GM12878 (cell line): Measurements from ENCODE around the gene IQGAP2.

Source experiments
- ATF7 ChIP-seq: fragments of 450-650 bp; IDR thresholded peaks from 2 replicates; pipeline ENCODE4 v1.6.1; 2016; ENCODE audit warnings: low read depth, mild to moderate bottlenecking
- BHLHE40 ChIP-seq, 2 experiments: fragments of 450-650 bp in 1 of 2; IDR thresholded peaks; 2 replicates each; pipeline ENCODE4 v1.6.1; 2011 to 2017; ENCODE audit warnings: low read depth in 2 of 2, borderline replicate concordance in 1 of 2, improper control_type of control experiment in 1 of 2, low read length in 1 of 2, mild to moderate bottlenecking in 1 of 2
- EZH2 ChIP-seq: IDR thresholded peaks from 2 replicates; pipeline ENCODE4 v1.6.1; 2012; ENCODE audit warnings: low read depth, mild to moderate bottlenecking, control low read depth, inconsistent platforms, low read length, borderline replicate concordance; ENCODE audit not compliant: control insufficient read depth
- HCFC1 ChIP-seq: fragments of 150-350 bp; IDR thresholded peaks from 2 replicates; pipeline ENCODE4 v1.6.1; 2014; ENCODE audit warnings: low read length
- KDM1A ChIP-seq: fragments of 200-600 bp; sonication (generic); IDR thresholded peaks from 2 replicates; pipeline ENCODE4 v1.6.1; 2016; ENCODE audit warnings: borderline replicate concordance
- NRF1 ChIP-seq: conservative IDR thresholded peaks from 2 replicates; pipeline ENCODE4 v1.6.1; 2011; ENCODE audit warnings: mild to moderate bottlenecking, low read depth, low read length, improper control_type of control experiment
- PAX8 ChIP-seq: fragments of 450-650 bp; IDR thresholded peaks from 2 replicates; pipeline ENCODE4 v1.6.1; 2017; ENCODE audit warnings: mild to moderate bottlenecking, moderate library complexity
- ZBTB33 ChIP-seq: fragments of 450-650 bp; IDR thresholded peaks from 2 replicates; pipeline ENCODE4 v1.6.1; 2017; ENCODE audit warnings: mild to moderate bottlenecking
- ZNF217 ChIP-seq: fragments of 450-650 bp; IDR thresholded peaks from 2 replicates; pipeline ENCODE4 v1.6.1; 2017; ENCODE audit warnings: antibody characterized with exemption, mild to moderate bottlenecking
- TF ChIP-seq, protein P1 (sequence below), 3 experiments: IDR thresholded peaks in 2 of 3; conservative IDR thresholded peaks in 1 of 3; 2 replicates each; pipeline ENCODE4 v1.5.1; 2011; ENCODE audit warnings: low read depth in 3 of 3, low read length in 3 of 3, mild to moderate bottlenecking in 3 of 3, control low read depth in 2 of 3, moderate library complexity in 2 of 3, inconsistent platforms in 1 of 3, mixed read lengths in 1 of 3; ENCODE audit not compliant: control insufficient read depth in 2 of 3, insufficient read depth in 1 of 3; ENCODE audit errors: extremely low read depth in 1 of 3

DNA sequence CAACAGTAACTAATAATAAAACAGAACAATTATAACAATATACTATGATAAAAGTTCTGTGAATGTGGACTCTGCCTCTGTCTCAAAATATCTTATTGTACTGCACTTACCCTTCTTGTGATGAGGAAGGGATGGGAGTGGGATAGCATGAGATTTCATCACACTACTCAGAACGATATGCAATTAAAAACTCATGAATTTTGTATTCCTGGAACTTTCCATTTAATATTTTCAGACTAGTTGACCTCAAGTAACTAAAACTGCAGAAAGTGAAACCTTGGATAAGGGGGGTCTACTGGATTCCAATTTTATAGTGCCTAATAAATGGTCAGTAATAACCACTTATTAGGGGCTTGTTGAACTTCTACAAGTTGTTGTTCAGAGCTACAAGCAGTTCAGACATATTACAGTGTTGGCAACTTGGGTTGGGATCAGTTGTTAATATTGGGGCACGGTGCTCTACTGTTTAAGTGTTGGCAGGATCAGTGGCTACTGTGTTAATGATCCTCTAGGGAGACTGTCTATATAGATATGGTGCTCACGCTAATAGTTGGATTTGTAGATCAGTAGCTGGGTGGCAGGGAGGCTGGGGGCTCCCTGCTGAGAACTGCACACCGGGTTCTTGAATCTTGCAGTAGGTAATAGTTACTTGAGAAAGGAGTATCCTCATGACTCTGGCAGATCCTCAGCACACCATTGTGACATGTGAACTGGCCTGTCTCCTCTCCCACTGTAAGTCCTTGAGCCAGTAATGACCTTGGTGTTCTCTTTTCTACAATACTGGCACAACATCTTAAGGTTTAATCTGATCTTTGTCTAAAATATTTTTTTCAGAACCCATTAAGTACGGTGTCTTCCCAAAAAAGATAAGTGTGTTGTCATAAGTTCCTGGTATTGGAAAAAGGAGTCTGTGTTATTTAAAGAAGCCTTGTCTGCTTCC is 158.1 kb downstream of the IQGAP2 start:
- TF ChIP-seq, protein P1, sequence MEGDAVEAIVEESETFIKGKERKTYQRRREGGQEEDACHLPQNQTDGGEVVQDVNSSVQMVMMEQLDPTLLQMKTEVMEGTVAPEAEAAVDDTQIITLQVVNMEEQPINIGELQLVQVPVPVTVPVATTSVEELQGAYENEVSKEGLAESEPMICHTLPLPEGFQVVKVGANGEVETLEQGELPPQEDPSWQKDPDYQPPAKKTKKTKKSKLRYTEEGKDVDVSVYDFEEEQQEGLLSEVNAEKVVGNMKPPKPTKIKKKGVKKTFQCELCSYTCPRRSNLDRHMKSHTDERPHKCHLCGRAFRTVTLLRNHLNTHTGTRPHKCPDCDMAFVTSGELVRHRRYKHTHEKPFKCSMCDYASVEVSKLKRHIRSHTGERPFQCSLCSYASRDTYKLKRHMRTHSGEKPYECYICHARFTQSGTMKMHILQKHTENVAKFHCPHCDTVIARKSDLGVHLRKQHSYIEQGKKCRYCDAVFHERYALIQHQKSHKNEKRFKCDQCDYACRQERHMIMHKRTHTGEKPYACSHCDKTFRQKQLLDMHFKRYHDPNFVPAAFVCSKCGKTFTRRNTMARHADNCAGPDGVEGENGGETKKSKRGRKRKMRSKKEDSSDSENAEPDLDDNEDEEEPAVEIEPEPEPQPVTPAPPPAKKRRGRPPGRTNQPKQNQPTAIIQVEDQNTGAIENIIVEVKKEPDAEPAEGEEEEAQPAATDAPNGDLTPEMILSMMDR (IDR thresholded peaks at IDR 0.05 in 2 of 3, conservative IDR thresholded peaks at IDR 0.05 in 1 of 3; ENCODE audit: control insufficient read depth in 2 of 3, extremely low read depth in 1 of 3, insufficient read depth in 1 of 3, low read depth in 3 of 3, low read length in 3 of 3), result no peak
- TF ChIP-seq NRF1, result no peak
- TF ChIP-seq HCFC1, result no peak
- TF ChIP-seq ZBTB33, result no peak
- no peak for TF ChIP-seq KDM1A
- no peak for TF ChIP-seq EZH2
- no peak for TF ChIP-seq ATF7
- no peak for TF ChIP-seq PAX8
- no peak for TF ChIP-seq BHLHE40 (IDR thresholded peaks at IDR 0.05; ENCODE audit: borderline replicate concordance in 1 of 2, low read depth in 2 of 2, low read length in 1 of 2)
- TF ChIP-seq ZNF217, result no peak
